Stimulated activated CD8-positive, alpha-beta memory T cell treated with anti-CD3 and anti-CD28 coated beads, Interleukin-2, amount 100 ng/mL, for 48 hours (primary cell): ENCODE data around the gene AFF1.
A peak's percentile ranks its signal among the peaks of the same experiment; 100 is the strongest.
"Not testable (repeated sequence)": the region's sequence is repeated elsewhere in the genome, so short reads cannot be mapped to it uniquely, and the experiment has no call there.

Experiments used
- DNase-seq, 2 donors: peaks; one replicate each; pipeline ENCODE4 v3.0.0-alpha.2; 2020; ENCODE audit warnings: low read depth in 2 of 2

AFF1 gene

DNA sequence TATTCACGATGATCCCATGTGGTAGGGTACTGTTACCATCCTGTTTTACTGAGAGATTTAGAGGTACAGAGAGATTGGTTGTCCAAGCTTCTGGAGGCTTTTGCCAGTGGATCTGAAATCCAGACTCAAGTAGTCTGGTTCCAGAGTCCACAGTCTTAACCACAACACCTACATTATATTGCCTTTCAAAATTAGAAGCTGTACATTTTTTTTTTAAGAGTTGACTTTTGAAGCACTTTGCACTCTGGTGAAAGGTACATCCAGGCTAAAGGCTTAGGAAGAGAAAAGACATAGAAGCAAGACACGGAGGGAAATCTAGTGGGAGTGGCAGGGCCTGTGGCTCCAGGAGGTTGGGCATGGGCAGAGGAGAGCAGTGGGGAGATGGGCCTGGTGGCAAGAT lies 122.1 kb downstream of the AFF1 start:
- no peak for DNase-seq

GRCh38 chr4:87057835-87058355 lies 123.1 kb downstream of the AFF1 start:
- DNase-seq = no peak

- peak in 1 of 2 donors; percentile 39 for DNase-seq
Observed at GRCh38 chr4:87058356-87059073, 123.7 kb downstream of the AFF1 start.

DNA sequence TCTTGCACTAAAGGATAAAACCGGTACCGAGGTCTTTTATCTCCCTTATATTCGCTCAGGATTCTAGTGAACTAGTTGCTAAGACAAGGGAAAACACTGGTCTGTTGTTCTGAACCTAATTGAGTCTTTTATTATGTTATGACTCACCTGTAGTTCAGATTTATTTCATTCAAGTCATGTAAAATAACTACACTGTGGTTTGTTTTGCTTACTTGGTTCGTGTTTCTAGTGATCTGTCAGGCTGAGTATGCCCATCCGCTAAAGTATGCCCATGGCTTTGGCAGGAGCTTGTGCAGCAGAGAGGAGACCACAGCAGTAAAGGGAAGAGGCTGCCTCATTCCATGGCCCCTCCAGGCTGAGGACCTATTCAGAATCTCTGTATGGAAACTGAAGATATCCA lies 126.1 kb downstream of the AFF1 start:
- no peak for DNase-seq

GRCh38 chr4:87065021-87065420 lies 130.2 kb downstream of the AFF1 start:
- DNase-seq = no peak

GRCh38 chr4:87066403-87067123 lies 131.8 kb downstream of the AFF1 start:
- no peak for DNase-seq

- no peak for DNase-seq
Observed at GRCh38 chr4:87067124-87067885, 132.5 kb downstream of the AFF1 start.

GRCh38 chr4:87068583-87069021 lies 133.8 kb downstream of the AFF1 start:
- no peak for DNase-seq

DNA sequence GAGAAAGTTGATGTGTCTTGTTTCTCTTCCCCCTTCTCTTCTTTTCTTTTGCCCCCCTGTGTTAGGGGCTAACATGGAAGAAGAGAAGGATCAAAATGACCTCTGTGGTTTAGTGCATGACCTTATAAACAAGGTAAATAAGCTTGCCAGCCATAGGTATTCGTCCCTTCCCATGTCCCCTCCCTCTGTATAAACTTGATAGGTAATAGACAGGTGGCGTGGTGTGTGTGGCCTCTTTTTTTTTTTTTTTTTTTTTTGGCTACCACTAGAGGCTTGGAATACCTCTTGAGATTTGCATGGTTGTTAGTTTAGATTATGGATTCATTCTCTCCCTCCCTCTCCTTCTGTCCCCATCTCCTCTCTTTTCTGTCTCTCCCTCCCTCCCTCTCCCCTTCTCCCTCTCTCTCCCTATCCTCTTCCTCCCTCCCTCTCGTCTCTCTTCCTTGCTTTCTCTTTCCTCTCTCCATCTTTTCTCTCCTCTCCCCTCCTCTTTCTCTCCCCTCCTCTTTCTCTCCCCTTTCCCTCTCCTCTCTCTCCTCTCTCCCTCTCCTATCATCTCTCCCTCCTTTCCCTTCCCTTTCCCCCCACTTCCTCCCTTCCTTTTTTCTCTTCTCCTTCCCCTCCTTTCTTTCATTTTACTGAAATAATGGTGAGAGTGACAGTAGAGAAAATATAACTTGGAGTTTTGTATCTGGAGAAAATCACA lies 134.4 kb downstream of the AFF1 start:
- no peak for DNase-seq

DNA sequence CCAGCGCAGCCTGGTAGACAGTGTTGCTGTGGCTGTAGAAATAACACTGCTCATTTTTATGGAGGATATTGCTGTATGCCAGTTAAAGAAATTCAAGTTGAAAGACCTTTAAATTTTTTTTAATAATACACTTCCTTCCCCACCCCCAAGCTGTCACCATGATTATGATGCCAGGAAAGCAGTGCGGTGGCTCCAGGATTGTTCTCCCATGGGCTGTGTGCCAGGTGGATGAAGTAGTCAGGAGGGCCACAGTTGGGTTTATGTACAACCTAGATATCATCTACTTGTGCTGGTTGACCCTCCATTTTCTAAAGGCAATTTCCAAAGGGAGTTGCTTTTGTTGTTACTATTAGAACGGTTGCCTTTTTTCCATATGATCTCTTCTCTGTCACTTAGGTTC lies 136.6 kb downstream of the AFF1 start:
- no peak for DNase-seq

- DNase-seq = not testable (repeated sequence)
Observed at GRCh38 chr4:87072545-87072944, 137.7 kb downstream of the AFF1 start.

GRCh38 chr4:87073199-87074120 lies 138.6 kb downstream of the AFF1 start:
- peak; percentile 21 to 45 for DNase-seq

DNA sequence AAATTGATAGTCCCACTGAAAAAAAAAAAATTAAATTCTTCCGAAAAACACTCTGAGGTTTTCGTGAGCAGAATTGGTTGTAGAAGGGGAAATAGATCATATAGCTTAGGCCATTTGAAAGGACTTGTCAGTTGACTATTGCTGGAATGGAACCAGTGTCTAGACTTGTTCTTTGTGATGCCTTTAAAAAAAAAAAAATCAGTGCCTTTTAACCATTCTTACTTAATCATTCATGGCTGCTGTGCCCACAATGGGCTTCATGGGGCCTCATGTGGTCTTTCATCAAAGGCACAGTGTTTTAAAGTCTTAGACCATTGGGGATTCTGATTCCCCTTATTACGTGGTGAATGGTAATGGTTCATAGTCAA lies 139.3 kb downstream of the AFF1 start:
- no peak for DNase-seq

GRCh38 chr4:87075876-87076275 lies 141.1 kb downstream of the AFF1 start:
- DNase-seq = no peak

DNA sequence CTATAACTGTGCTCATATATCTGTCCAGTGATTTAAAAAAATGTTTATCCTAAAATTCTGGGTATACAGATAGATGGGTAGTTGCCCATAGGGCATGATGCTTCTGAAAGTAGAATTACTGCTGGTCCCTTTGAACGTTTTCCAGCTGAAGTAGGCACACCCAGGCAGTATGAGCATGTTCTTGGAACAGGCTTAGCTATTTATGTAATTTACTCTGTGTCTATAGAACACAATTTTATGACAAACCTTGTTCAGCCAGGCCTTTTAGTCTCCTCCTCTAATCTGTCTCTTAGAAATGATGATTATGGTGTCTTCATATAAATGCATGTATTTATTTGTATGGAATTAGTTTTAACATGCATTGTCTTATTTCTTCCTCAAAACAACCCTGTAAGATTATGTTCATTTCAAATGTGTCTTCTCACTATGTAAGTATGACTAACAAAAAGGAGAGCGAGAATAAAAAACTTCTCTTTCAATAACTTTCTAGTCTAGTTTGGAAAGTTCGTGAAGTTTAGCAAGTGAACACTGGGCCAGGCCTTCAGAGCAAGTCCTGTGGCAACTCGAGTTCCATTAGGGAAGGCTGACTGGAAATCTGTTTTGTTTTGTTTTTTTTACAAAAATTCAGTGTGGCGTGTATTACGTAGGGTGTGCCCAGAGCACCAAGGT lies 142.0 kb downstream of the AFF1 start:
- no peak for DNase-seq

DNA sequence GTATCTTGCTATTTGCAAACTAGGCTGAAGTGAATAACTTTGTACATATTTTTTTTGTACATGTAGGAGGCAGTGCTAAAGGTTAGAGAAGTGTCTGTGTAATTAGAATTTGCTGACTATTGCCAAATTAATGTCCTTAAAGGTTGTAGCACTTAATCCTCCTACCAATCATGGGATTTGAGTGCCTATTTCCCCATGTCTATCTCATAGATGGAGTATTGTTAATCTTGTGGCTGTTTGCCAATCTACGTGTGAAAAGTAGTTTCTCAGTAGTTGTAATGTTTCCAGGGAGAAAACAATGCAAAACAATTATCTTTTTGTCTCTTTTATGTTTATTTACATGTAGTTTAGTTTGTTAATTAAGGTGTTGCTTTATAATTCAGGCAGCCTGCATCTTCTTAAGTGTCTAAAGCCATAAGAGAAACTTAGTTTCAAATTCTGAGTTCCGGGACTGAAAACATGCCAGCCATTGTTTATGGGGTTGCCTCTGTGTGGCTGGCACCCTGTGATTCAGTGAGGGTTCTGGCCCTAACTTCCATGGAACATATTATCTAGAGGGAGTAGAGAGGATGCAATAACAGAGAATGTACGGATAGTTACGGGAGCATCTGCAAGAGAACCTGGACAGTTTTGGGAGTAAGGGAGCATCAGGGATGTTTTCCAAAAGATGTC lies 143.2 kb downstream of the AFF1 start:
- no peak for DNase-seq

GRCh38 chr4:87078987-87079486 lies 144.2 kb downstream of the AFF1 start:
- no peak for DNase-seq

GRCh38 chr4:87079967-87080366 lies 145.2 kb downstream of the AFF1 start:
- DNase-seq = no peak

- no peak for DNase-seq
Observed at GRCh38 chr4:87080462-87080861, 145.7 kb downstream of the AFF1 start.
